Measurements from ENCODE around the gene CNKSR3.
A peak's percentile ranks its signal among the peaks of the same experiment; 100 is the strongest.

CNKSR3 gene

GRCh38 chr6:154426997-154427396, 83.5 kb downstream of the CNKSR3 start:
- H3K4me3 ChIP-seq (ENCODE audit: low read length), result no peak overlapping the region
- DNase-seq (ENCODE audit: low read depth), result no peak
- no peak for TF ChIP-seq CTCF (conservative IDR thresholded peaks at IDR 0.05; ENCODE audit: low read length)

GRCh38 chr6:154425034-154425433, 85.5 kb downstream of the CNKSR3 start:
- TF ChIP-seq CTCF (conservative IDR thresholded peaks at IDR 0.05; ENCODE audit: low read length), result no peak
- no peak for DNase-seq (ENCODE audit: low read depth)

GRCh38 chr6:154414021-154414813, 96.3 kb downstream of the CNKSR3 start:
- peak; percentile 53 for DNase-seq (ENCODE audit: low read depth)

More at GRCh38 chr6:154425034-154425433, 85.5 kb downstream of the CNKSR3 start:
- H3K4me3 ChIP-seq (ENCODE audit: low read length), result no peak overlapping the region

GRCh38 chr6:154412106-154412820, 98.2 kb downstream of the CNKSR3 start:
- DNase-seq (ENCODE audit: low read depth), result no peak
- H3K4me3 ChIP-seq (ENCODE audit: low read length), result no peak overlapping the region
- TF ChIP-seq CTCF (conservative IDR thresholded peaks at IDR 0.05; ENCODE audit: low read length), result no peak

More at GRCh38 chr6:154414021-154414813, 96.3 kb downstream of the CNKSR3 start:
- no peak for TF ChIP-seq CTCF (conservative IDR thresholded peaks at IDR 0.05; ENCODE audit: low read length)
- H3K4me3 ChIP-seq (ENCODE audit: low read length), result no peak overlapping the region

- no peak for TF ChIP-seq CTCF (conservative IDR thresholded peaks at IDR 0.05; ENCODE audit: low read length)
- H3K4me3 ChIP-seq (ENCODE audit: low read length), result peak overlapping the region; percentile 3
- DNase-seq (ENCODE audit: low read depth), result no peak
These were observed 99.4 kb downstream of the CNKSR3 start for GRCh38 chr6:154411076-154411475.

- peak; percentile 98 for DNase-seq (ENCODE audit: low read depth)
- TF ChIP-seq CTCF (conservative IDR thresholded peaks at IDR 0.05; ENCODE audit: low read length), result no peak; the same call in 1 of the 2 replicates
- peak overlapping the region; percentile 3 for H3K4me3 ChIP-seq (ENCODE audit: low read length)
These were observed 99.8 kb downstream of the CNKSR3 start for GRCh38 chr6:154410619-154411072.

Measured in AG10803 (cell line).